Measurements from ENCODE around the gene BICRA.
"Not testable (repeated sequence)": the region's sequence is repeated elsewhere in the genome, so short reads cannot be mapped to it uniquely, and the experiment has no call there.

BICRA gene

DNA sequence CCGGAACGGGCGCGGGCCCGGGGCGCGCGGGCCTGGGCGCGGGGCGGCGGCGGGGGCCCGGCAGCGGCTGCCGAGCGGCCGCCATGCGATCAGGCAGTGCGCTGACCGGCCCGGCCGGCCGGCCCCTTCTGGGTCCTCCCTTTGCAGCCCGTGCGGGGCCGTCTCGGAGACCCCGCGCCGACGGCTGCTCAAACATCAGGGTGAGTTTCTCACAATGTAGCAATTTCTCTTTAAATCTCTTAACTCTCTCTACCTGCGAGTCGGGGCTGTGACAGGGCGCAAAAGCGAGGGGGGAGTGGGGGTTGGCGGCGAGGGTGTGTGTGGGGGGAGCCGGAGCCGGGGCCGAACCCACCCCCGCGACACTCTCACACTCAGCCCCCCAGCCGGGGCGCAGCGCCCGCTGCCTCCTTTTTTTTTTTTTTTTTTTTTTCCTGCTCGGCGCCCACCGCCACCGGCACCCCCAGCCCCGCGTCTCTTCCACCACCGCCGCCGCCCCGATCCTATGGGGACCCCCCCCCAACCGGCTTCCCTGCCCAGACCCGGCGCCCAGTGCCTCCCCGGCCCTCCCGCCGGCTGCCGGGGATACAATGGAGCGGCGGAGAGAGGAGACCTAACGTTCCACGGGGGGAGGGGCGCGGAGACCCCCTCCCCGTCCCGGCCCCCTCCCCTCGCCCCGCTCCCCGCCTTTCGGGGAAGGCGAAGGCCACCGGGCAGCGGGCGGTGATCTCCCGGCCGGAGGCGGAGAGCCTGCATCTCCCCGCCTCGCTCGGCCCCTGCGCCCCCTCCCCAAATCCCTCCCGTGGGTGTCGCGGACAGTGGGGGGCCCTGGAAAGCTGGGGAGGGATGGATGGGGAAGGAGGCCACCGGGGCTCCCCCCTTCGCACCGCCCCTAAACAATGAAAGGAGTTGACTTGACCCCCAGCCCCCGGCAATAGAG lies at the start of gene BICRA:
Gene BICRA (plus strand): TSS at position 166 of the 937 bp plus-strand sequence. CDS start 64,441 bp downstream, outside the sequence.
- peak; percentile 65 to 78 for DNase-seq (ENCODE audit: low read depth in 1 of 2, low spot score in 1 of 2)

DNA sequence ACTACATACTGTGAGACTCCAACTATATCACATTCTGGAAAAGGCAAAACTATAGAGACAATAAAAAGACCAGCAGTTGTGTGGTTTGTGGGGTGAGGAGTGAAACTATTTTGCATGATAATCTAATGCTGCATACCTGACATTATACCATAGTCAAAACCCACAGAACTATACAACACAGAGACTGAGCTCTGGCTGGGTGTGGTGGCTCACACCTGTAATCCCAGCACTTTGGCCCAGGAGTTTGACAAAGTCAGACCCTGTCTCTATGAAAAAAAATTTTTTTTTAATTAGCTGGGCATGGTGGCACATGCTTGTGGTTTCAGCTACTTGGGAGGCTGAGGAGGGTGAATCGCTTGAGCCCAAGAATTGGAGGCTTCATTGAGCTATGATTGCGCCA lies 47.9 kb upstream of the BICRA start:
- no peak for DNase-seq (ENCODE audit: low read depth in 1 of 2, low spot score in 1 of 2)

DNA sequence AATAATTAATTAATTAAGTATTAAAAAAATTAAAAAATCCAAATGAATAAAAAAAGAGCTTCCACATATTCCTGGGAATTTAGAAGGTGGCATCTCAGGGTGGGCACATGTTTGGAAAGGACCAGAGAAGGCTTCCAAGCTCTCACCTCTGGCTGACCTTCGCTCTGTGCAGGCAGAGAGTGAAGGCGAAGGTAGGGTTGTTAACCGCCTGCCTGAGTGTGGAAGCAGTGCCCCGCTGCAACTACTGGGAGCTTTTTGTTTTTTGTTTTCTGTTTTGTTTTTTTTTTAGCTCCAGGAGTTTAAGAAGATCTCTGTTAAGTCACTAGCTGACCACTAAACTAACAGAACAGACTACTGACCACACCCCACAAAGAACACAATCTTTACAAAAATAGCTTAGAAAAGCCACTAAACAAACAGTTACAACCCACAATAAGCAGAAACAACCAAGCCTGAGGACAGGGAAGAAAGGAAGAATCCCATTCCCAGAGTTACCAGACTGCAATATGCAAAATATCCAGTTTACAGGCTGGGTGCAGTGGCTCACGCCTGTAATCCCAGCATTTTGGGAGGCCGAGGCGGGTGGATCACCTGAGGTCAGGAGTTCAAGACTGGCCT lies 47.4 kb upstream of the BICRA start:
- DNase-seq (ENCODE audit: low read depth in 1 of 2, low spot score in 1 of 2), result no peak

GRCh38 chr19:47564081-47564480 lies 44.9 kb upstream of the BICRA start:
- no peak for DNase-seq (ENCODE audit: low read depth in 1 of 2, low spot score in 1 of 2)

GRCh38 chr19:47569331-47569730 lies 39.6 kb upstream of the BICRA start:
- no peak for DNase-seq (ENCODE audit: low read depth in 1 of 2, low spot score in 1 of 2)

- no peak for DNase-seq (ENCODE audit: low read depth in 1 of 2, low spot score in 1 of 2)
These were observed 36.3 kb upstream of the BICRA start for GRCh38 chr19:47572635-47573034.

- peak; percentile 80 for DNase-seq (ENCODE audit: low read depth in 1 of 2, low spot score in 1 of 2)
These were observed 35.6 kb upstream of the BICRA start, which contains the start of gene ZNF541 for GRCh38 chr19:47573071-47574026. TSS of gene ZNF541 (minus strand) at chr19:47573148. CDS start at chr19:47555856, 17,292 bp downstream.

GRCh38 chr19:47580397-47580796 lies 28.5 kb upstream of the BICRA start:
- DNase-seq (ENCODE audit: low read depth in 1 of 2, low spot score in 1 of 2), result no peak

DNA sequence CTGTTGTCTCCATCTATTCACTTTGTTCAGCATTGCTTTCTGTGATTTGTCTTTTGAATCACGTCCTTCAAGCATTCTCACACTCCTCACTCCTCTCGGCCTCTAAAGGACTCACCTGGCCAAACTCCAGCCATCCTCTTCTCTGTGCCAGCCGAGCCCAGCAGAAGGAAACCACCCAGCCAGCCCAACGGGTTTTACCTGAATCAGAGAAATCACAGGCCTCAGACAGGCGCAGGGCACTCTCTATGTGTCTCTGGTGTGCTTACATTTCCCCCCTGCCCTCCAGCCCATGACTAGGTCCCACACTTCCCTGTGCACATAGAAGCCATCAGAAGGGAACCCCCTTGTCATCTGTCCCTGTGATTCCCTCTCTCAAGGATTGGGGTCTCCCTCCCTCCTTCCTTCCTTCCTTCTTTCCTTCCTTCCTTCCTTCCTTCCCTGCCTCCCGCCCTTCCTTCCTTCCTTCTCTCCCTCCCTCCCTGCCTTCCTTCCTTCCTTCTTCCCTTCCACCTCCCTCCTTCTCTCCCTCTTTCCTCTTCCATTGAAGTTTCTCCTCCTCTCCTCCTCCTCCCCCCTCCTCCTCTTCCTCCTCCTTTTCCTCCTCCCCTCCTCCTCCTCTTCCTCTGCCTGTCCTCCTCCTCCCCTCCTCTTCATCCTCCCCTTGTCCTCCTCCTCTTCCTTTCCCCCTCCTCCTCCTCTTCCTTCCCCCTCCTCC lies 27.2 kb upstream of the BICRA start:
- DNase-seq (ENCODE audit: low read depth in 1 of 2, low spot score in 1 of 2), result no peak

DNA sequence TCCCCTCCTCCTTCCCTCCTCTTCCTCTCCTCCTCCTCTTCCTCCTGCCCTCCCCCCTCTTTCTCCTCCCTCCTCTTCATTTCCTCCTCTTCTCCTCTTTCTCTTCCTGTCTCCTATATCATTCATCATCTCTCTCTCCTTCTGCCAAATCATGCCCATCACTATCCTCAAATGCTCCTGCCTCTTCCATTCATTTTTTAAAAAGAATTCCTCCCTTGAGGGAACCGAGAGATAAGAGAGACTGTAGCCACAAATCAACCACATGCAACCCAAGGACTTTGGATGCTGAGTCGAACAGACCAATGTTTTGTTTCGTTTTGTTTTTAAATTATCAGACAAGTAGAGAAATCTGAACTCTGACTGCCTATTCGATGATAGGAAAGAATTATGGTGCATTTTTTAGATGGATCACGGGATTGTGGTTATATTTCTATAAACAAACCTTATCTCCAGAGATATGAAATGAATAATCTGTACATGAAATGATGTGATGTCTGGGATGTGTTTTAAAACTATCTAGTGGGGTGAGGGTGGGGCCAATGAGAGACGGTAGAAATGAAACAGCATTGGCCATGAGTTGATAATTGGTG lies 26.5 kb upstream of the BICRA start:
- DNase-seq (ENCODE audit: low read depth in 1 of 2, low spot score in 1 of 2), result no peak

DNA sequence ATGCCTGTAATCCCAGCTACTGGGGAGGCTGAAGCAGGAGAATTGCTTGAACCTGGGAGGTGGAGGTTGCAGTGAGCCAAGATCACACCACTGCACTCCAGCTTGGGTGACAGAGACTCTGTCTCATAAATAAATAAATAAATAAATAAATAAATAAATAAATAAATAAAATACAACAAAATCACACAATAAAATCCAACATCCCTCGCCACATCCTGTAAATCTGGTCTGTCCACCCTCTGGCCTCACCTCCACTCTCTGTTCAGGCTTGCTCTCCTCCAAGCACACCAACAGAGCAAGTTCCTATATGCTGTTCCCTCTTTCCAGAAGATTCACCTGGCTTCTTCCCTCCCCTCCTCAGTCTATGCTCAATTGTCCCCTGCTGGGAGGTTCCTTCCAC lies 25.8 kb upstream of the BICRA start:
- not testable (repeated sequence) for DNase-seq (ENCODE audit: low read depth in 1 of 2, low spot score in 1 of 2)

GRCh38 chr19:47587295-47587694 lies 21.6 kb upstream of the BICRA start:
- no peak for DNase-seq (ENCODE audit: low read depth in 1 of 2, low spot score in 1 of 2)

- DNase-seq (ENCODE audit: low read depth in 1 of 2, low spot score in 1 of 2), result no peak
These were observed 19.1 kb upstream of the BICRA start for GRCh38 chr19:47589824-47590223.

GRCh38 chr19:47593860-47594259 lies 15.1 kb upstream of the BICRA start:
- no peak for DNase-seq (ENCODE audit: low read depth in 1 of 2, low spot score in 1 of 2)

- no peak for DNase-seq (ENCODE audit: low read depth in 1 of 2, low spot score in 1 of 2)
These were observed 13.0 kb upstream of the BICRA start for GRCh38 chr19:47595944-47596343.

GRCh38 chr19:47598407-47599349 lies 10.3 kb upstream of the BICRA start:
- DNase-seq (ENCODE audit: low read depth in 1 of 2, low spot score in 1 of 2), result no peak

GRCh38 chr19:47599671-47600245 lies 9.2 kb upstream of the BICRA start:
- not testable (repeated sequence) for DNase-seq (ENCODE audit: low read depth in 1 of 2, low spot score in 1 of 2)
